Hematopoietic multipotent progenitor cell (in vitro differentiated cells): ENCODE data around the gene DOP1B. TPM values are rescaled to one million over a fixed set of nuclear protein-coding genes. Genes with fewer than 3 reads are reported as not detected.

ENCODE experiments used
- DNase-seq, 3 donors: peaks; one replicate each; pipeline ENCODE4 v3.0.0-alpha.2; 2011 to 2015; ENCODE audit warnings: low read depth in 2 of 3, low spot score in 2 of 3
- total RNA-seq: library from RNA; depleted of rRNA; stranded (reverse); fragments of >200 nt; gene quantifications from one replicate; pipeline ENCODE4 v1.2.3, GENCODE V29; 2012

Gene DOP1B
- total RNA-seq, 1 donor, result 10.8 TPM

GRCh38 chr21:36200081-36200561 lies 43.5 kb downstream of the DOP1B start:
- no peak for DNase-seq

GRCh38 chr21:36202726-36203602 lies 46.3 kb downstream of the DOP1B start:
- no peak for DNase-seq

- DNase-seq, result no peak
Observed at GRCh38 chr21:36203603-36203889, 46.9 kb downstream of the DOP1B start.

GRCh38 chr21:36204980-36205379 lies 48.4 kb downstream of the DOP1B start:
- DNase-seq, result no peak

GRCh38 chr21:36205962-36206361 lies 49.3 kb downstream of the DOP1B start:
- no peak for DNase-seq

Other genes starting within 250 kb of the DOP1B start
- 10.5 TPM for gene SETD4, start 96.3 kb upstream of the DOP1B start, total RNA-seq
- 85.6 TPM for gene CBR1, start 86.8 kb upstream of the DOP1B start, total RNA-seq
- gene CBR3, start 21.7 kb upstream of the DOP1B start, total RNA-seq, result 11.3 TPM
- 16.2 TPM for gene MORC3, start 163.4 kb downstream of the DOP1B start, total RNA-seq
- 2.4 TPM for gene CHAF1B, start 228.6 kb downstream of the DOP1B start, total RNA-seq